Hematopoietic multipotent progenitor cell treated with erythropoietin and hydrocortisone succinate and interleukin-3 and kit ligand, for 15 days (in vitro differentiated cells): ENCODE measurements around the gene CCNE1.
A peak's percentile ranks its signal among the peaks of the same experiment; 100 is the strongest.

Experiments
- DNase-seq: peaks from one replicate; pipeline ENCODE4 v3.0.0-alpha.2; 2015; ENCODE audit warnings: low spot score

CCNE1 gene

DNA sequence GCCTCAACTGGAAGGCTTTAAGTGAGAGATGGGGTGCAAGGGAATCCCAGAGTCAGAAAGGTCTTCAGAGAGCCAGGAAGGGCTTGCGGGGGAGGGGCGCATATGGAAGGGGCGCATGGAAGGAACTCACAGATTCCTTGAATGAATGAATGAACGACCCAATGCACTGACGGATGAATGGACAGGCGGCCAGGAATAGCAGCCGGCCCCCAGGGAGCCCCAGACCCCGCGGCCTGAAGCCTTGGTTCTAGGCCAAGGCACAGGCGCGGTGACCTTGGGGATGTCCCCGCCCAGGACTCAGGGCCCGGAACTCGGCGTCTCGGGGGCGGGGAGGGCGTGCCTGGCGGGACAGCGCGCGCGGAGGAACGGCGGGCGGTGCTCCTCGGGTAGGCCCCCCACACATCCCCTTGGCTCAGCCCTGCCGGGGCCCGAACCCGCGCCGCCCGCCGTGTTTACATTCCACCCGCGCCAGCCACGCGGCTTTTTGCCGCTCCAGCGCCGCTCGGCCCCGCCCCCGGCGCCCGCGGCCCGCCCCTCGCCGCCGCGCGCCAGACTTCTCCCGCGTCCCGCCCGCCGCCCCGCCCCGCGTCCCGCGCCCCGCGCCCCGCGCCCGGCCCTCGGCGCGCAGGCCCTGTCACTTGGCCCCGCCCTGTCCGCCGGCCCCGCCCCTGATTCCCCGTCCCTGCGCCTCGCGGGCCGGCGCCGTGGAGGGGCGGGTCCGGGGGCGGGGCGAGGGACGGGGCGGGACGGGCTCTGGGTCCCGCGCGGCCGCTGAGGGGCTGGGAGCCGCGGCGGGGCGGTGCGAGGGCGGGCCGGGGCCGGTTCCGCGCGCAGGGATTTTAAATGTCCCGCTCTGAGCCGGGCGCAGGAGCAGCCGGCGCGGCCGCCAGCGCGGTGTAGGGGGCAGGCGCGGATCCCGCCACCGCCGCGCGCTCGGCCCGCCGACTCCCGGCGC lies at the start of gene CCNE1:
CCNE1 (plus strand) TSS at position 867 of the 955 bp plus-strand sequence. CDS start 565 bp downstream, outside the sequence.
- peak; percentile 91 for DNase-seq

DNA sequence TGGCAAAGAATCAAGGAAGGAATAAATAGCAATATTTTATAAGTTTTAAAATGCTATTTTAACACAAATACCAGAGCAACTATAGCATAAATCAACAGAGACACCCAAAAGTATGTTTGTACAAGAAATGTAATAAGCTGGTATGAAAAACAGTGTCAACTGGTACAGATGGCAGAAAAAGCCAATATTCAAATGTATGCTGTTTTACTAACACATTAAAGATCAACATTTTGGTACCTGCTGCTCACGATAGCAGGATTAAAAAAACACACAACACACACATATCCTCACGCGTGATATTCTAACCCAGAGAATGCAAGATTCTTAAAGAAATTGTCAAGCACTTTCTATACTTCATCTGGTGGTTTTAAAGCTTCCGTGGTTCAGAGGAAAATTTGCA lies 48.6 kb upstream of the CCNE1 start:
- DNase-seq, result no peak

DNA sequence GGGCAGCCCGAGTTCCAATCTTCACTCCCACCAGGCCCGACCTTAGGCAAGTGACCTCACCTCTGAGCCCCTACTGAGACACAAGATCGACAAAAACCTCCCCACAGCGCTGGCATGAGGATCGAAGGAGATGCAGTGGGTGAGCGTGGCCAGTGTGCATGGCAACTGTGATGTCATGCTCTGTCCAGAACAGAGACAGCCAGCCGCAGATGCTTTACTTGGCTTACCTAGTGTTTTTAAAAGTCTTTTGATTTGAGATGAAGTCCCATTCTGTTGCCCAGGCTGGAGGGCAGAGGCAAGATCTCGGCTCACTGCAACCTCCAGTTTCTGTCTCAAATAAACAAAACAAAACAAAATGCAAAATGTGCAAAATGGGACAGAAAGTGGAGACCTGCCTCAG lies 47.4 kb upstream of the CCNE1 start:
- DNase-seq, result no peak

DNA sequence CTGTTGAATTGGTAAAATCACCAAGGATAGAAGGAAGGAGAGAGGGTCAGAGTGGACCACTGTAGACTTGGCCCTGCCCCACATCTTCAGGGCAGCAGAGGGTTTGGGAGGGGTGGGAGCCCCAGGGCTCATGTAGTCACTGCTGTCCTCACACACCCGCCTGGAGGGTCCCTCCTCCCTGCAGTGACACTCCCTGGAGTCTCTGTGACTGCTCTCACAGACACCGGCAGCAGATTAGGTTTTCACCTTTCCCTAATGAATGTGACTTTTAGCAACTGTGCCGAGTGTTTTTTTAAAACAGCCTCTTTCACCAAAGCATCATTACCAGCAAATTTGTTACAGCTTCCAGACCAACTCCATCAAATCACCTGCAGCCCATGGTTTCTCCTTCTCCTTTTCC lies 45.7 kb upstream of the CCNE1 start:
- DNase-seq, result no peak

DNA sequence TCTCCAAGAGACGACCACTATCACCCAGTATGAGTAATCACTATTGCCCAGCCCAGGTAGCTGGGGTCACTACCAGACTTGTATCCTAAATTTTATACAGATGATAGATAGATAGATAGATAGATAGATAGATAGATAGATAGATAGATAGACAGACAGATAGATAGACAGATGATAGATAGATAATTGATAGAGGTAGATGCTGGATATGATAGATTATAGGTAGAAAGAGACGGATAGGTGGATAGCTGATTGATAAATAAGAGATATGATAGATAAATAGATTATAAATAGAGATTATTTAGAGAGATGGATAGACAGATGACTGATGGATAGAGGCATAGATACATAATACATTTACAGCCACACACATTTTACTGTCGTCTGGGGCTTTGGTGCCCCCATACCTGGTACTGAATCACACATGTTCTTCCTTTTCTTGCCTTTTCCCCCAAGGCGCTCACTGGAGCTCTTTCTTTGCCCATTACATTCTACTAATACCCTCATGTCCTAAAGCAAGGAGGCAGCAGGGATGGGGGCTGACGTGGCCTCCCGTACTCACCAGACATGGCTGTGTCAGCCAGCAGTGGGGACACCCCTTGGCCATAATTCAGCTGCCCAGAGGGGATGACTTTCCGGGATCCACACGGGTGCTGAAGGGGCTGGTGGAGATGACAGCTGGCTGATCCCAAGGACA lies 44.6 kb upstream of the CCNE1 start:
- DNase-seq, result no peak

DNA sequence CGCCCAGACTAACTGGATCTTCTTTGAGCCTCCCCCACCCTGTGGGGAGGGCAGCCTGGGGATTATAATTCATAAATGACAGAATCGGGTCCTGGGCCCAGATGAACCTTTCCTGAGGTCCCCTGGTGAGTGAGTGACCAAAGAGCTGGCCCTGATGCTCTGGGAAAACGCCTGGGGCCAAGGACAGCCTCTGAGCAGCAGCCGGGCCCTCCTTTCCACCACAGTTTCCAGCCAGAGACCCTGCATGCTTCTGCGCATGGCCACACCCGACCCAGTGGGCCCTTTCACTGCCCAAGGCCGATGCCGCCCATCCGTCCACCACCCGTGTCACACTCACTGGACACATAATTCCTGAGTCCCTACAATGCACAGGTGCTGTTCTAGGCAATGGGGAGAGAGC lies 43.6 kb upstream of the CCNE1 start:
- no peak for DNase-seq

GRCh38 chr19:29769997-29770396 lies 41.8 kb upstream of the CCNE1 start:
- DNase-seq, result no peak

DNA sequence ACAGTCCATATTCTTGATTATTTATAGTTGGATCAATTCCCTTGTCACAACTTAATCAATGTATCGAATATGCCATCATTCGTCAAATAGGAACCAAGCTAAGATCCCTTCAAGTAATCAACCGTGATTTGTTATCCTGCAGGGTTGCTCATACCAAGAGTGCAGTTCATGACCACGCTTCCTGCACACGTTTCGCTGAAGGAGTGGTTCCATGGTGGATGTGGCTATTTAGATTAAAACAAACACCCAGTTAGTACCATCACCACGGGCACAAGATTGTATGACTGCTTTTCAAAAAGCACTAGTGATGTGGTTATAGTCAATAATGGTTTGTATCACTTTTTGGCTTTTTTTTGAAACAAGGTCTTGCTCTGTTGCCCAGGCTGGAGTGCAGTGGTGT lies 41.1 kb upstream of the CCNE1 start:
- no peak for DNase-seq

GRCh38 chr19:29771708-29772414 lies 39.9 kb upstream of the CCNE1 start:
- DNase-seq, result peak; percentile 17

GRCh38 chr19:29772696-29773095 lies 39.1 kb upstream of the CCNE1 start:
- DNase-seq, result no peak

DNA sequence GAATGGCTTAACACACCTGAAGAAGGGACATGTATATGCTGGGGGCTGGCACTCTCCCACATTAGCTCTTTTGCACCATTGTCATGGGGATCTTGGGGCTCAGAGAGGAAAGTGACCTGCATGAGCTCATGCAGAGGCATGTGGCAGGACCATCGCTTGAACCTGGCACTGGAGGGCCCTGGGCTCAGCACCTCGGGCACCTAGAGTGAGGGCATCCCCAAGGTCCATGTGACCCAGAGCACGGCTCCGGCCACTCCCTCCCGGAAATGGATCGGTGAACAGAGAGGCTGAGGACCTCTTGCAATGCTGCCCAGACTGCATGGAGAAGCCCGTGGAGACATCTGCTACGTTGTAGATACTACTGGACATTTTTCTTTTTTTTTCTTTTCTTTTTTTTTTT lies 38.6 kb upstream of the CCNE1 start:
- DNase-seq, result no peak

GRCh38 chr19:29774126-29774525 lies 37.7 kb upstream of the CCNE1 start:
- DNase-seq, result no peak

GRCh38 chr19:29777781-29778309 lies 33.9 kb upstream of the CCNE1 start:
- no peak for DNase-seq

DNA sequence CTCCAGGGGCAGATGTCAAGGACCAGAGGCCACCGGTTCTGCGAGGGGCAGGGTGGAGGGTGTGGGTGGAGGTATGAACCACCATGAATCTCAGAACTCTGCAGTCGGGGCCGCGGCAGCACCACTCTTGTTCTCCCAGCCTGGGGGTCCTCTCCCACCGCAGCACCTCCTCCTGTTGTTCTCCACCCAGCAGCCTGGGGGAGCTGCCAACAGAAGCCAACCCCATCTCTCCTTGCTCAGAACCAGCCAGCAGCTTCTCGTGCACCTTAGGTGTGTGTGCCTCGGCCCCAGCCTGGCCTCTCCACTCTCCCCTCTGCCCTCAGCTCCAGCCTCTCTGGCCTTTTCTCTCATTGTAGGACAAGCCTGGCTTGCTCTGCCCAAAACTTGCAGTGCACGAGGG lies 31.9 kb upstream of the CCNE1 start:
- no peak for DNase-seq

DNA sequence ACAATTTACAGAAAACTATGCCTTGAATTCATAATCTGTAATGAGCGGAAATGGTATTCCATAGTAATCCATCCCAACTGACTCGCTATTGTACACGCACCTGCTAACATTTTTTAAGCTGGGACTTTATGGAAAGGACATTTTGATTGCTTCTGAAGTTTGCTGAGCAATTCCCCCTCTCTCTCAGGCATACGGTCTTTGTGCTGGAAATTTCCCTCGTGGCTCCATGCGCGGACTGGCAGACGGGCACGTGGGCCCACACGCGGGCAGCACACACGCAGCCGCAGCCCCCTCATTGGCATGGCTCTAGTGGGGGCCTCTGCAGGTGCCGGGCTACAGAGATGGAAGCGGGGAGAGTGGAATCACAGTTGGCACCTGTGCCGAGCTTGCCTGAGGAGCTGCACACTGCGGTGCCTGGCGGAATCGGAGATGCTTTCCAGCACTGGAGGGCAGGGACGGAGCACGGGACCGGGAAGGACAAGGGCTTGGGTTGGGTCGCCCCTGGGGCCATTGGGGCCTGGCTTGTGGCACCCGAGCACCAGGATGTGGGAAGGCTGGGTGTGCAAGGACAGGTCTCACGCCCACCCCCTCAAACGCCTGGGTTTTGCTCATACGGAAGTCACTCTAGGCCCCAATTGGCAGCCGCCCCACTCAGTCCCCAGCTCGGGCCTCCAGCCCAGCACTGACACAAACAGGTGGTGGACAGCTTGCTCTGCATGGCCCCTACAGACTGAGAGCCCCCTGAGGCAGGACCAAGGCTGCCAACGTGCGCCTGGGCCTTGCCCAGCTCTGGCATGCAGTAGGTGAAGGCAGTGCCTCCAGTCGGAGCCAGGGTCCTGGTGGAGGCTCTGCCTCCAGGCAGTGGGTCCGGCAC lies 30.2 kb upstream of the CCNE1 start:
- DNase-seq, result no peak

GRCh38 chr19:29782260-29782580 lies 29.6 kb upstream of the CCNE1 start:
- no peak for DNase-seq

- DNase-seq, result no peak
These were observed 28.1 kb upstream of the CCNE1 start for GRCh38 chr19:29783627-29784190.

DNA sequence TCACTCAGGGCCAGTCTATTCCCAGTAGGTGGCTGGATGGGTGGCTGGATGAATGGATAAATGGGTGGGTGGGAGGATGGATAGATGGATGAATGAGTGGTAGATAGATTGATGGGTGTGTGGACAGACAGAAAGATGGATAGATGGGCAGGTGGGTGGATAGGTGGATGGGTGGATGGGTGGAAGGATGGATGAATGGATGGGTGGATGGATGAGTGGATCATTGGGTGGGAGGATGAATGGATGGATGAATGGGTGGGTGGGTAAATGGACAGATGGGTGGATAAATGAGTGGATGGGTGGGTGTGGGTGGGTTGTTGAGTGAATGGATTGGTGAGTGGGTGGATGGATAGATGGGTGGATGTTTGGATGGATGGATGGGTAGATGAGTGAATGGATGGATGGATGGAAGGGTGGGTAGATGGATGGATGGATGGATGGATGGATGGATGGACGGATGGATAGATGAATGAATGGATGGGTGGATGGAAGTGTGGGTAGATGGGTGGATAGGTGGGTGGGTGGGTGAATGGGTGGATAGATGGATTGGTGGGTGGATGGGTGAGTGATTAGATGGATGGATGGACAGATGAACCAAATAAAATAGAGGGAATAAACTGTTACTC lies 27.1 kb upstream of the CCNE1 start:
- no peak for DNase-seq

DNA sequence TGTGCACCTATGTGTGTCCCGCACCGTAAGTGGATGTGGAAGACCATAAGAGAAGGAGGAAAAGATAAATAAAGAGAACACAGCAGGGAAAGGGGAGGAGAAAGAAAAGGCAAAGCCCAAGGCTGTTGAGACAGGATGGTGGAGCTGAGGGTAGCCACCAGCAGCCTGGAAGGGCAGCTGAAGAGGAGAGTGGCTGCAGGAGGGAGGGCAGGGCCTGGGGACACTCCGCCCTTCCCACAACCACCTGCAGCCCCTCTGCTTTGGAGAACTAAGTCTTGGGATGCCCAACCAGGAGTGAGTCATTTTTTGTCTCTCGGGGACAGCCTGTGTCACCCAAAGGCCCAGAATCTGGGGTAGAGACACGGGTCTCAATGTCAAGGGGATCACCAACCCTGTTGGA lies 26.4 kb upstream of the CCNE1 start:
- no peak for DNase-seq

DNA sequence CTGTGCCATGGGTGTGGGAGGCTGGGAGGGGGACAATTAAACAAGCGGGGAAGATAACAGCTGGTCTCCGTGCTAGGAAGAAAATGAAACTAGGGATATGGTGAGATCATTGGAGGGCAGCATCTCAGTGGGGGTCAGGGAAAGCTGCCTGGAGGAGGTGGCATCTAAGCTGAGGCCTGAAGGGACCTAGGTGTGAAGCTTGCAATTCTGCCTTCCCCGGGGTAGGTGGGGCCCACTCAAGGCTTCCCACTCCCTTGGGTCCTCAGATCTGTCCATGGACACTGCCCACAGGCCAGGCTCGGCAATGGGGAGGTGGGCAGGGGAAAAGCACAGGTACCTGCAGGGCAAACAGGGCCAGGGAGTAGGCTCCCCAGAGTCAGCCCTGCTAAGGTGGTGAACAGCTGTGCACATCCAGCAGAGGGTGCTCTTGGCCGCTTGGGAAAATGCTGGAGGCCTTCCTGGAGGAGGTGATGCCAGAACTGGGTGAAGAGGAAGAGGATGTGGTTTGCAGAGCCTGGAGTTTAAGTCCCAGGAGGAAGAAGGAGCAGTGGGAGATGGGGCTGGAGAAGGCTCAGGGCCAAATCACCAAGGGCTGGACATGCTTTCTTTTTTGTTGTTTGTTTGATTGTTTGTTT lies 25.7 kb upstream of the CCNE1 start:
- peak; percentile 10 for DNase-seq
